ENCODE results near the gene SHCBP1L. TPM values are rescaled to one million over a fixed set of nuclear protein-coding genes. Genes with fewer than 3 reads are reported as not detected.
A peak's percentile ranks its signal among the peaks of the same experiment; 100 is the strongest.

Gene SHCBP1L
- total and polyA plus RNA-seq, 2 donors (not counting 1 experiment from before 2014, with no cell fraction given) = not detected

- no peaks in the 10 kb centered on the region for H4K20me1 ChIP-seq (ENCODE audit: control insufficient read depth, extremely low read depth, insufficient read depth, low read length)
- no peaks in the 10 kb centered on the region for H3K9me3 ChIP-seq (ENCODE audit: control insufficient read depth, insufficient read depth, low read depth, low read length)
- no peaks in the 10 kb centered on the region for H3K36me3 ChIP-seq (ENCODE audit: control insufficient read depth, insufficient read depth, low read length)
- TF ChIP-seq EZH2 (IDR thresholded peaks at IDR 0.05; ENCODE audit: low read length, missing control alignments) = no peak
- TF ChIP-seq, protein P1, sequence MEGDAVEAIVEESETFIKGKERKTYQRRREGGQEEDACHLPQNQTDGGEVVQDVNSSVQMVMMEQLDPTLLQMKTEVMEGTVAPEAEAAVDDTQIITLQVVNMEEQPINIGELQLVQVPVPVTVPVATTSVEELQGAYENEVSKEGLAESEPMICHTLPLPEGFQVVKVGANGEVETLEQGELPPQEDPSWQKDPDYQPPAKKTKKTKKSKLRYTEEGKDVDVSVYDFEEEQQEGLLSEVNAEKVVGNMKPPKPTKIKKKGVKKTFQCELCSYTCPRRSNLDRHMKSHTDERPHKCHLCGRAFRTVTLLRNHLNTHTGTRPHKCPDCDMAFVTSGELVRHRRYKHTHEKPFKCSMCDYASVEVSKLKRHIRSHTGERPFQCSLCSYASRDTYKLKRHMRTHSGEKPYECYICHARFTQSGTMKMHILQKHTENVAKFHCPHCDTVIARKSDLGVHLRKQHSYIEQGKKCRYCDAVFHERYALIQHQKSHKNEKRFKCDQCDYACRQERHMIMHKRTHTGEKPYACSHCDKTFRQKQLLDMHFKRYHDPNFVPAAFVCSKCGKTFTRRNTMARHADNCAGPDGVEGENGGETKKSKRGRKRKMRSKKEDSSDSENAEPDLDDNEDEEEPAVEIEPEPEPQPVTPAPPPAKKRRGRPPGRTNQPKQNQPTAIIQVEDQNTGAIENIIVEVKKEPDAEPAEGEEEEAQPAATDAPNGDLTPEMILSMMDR (conservative IDR thresholded peaks at IDR 0.05 in 1 of 2, IDR thresholded peaks at IDR 0.05 in 1 of 2; ENCODE audit: low read depth in 1 of 2, low read length in 2 of 2) = peak; percentile 85 to 92
- peak overlapping the region; percentile 83 for H3K27ac ChIP-seq (ENCODE audit: insufficient read depth, low read length)
- peak overlapping the region; percentile 32 to 48 (median 46) for H3K4me3 ChIP-seq (replicated peaks in 1 of 4; ENCODE audit: control extremely low read depth in 1 of 4, insufficient read depth in 1 of 4, low read depth in 3 of 4, low read length in 4 of 4)
- H3K27me3 ChIP-seq (ENCODE audit: control insufficient read depth, insufficient read depth, low read length) = no peaks in the 10 kb centered on the region
- H3K79me2 ChIP-seq (ENCODE audit: control insufficient read depth, insufficient read depth, low read length) = no peaks in the 10 kb centered on the region
- peak overlapping the region; percentile 31 for H3K9ac ChIP-seq (ENCODE audit: insufficient read depth, low read length)
- peak overlapping the region; percentile 96 for H2AFZ ChIP-seq (ENCODE audit: low read length)
- DNase-seq (ENCODE audit: low read depth in 2 of 2) = peak; percentile 89 to 92
- H3K4me2 ChIP-seq (ENCODE audit: extremely low read depth, insufficient read depth, low read length) = peak overlapping the region; percentile 97
- H3K4me1 ChIP-seq (ENCODE audit: control insufficient read depth, extremely low read depth, insufficient read depth, low read length) = no peaks in the 10 kb centered on the region
Observed at GRCh38 chr1:182962554-182963115, 9.7 kb upstream of the SHCBP1L start.

DNA sequence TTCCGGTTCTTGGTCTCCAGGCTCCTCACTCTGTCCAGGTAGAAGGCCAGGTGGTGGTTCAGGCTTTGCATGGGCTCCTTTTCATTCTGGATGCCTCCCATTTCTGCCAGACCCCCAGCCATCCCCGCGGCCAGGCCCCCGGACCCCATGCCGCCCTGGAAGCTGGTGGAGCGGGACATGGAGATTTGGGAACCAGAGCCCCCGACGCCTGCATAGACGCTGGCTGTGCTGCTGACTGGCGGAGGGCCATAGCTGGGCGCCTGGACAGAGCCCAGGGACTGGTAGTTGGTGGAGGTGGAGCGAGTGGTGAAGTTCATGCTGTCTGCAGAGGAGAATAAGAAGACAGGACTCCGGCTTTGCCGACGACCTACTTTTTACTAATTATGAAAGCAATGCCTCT is 7.1 kb upstream of the SHCBP1L start:
- no peak for DNase-seq (ENCODE audit: low read depth in 2 of 2)

GRCh38 chr1:182957902-182958395 is 5.0 kb upstream of the SHCBP1L start:
- Histone ChIP-seq H3K4me2 (ENCODE audit: extremely low read depth, insufficient read depth, low read length) (no peak overlapping the region), H3K79me2 (ENCODE audit: control insufficient read depth, insufficient read depth, low read length) (no peaks in the 10 kb centered on the region), H2AFZ (ENCODE audit: low read length) (no peak overlapping the region), H4K20me1 (ENCODE audit: control insufficient read depth, extremely low read depth, insufficient read depth, low read length) (no peaks in the 10 kb centered on the region), H3K9ac (ENCODE audit: insufficient read depth, low read length) (no peak overlapping the region), H3K36me3 (ENCODE audit: control insufficient read depth, insufficient read depth, low read length) (no peaks in the 10 kb centered on the region), H3K4me1 (ENCODE audit: control insufficient read depth, extremely low read depth, insufficient read depth, low read length) (peaks cover 2% of the 10 kb centered on the region), H3K9me3 (ENCODE audit: control insufficient read depth, insufficient read depth, low read depth, low read length) (no peaks in the 10 kb centered on the region), H3K27me3 (ENCODE audit: control insufficient read depth, insufficient read depth, low read length) (no peaks in the 10 kb centered on the region), H3K4me3 (replicated peaks in 1 of 4; ENCODE audit: control extremely low read depth in 1 of 4, insufficient read depth in 1 of 4, low read depth in 3 of 4, low read length in 4 of 4) (no peak overlapping the region), H3K27ac (ENCODE audit: insufficient read depth, low read length) (no peak overlapping the region)
- DNase-seq (ENCODE audit: low read depth in 2 of 2) = no peak
- no peak for TF ChIP-seq EZH2 (IDR thresholded peaks at IDR 0.05; ENCODE audit: low read length, missing control alignments)
- TF ChIP-seq, protein P1 (conservative IDR thresholded peaks at IDR 0.05 in 1 of 2, IDR thresholded peaks at IDR 0.05 in 1 of 2; ENCODE audit: low read depth in 1 of 2, low read length in 2 of 2) = no peak

More for the DNA sequence above, 7.1 kb upstream of the SHCBP1L start:
- Histone ChIP-seq H3K4me1 (ENCODE audit: control insufficient read depth, extremely low read depth, insufficient read depth, low read length) (peaks cover 2% of the 10 kb centered on the region), H4K20me1 (ENCODE audit: control insufficient read depth, extremely low read depth, insufficient read depth, low read length) (no peaks in the 10 kb centered on the region), H3K4me3 (replicated peaks in 1 of 4; ENCODE audit: control extremely low read depth in 1 of 4, insufficient read depth in 1 of 4, low read depth in 3 of 4, low read length in 4 of 4) (no peak overlapping the region), H3K27ac (ENCODE audit: insufficient read depth, low read length) (no peak overlapping the region), H3K27me3 (ENCODE audit: control insufficient read depth, insufficient read depth, low read length) (no peaks in the 10 kb centered on the region), H3K9me3 (ENCODE audit: control insufficient read depth, insufficient read depth, low read depth, low read length) (no peaks in the 10 kb centered on the region), H3K9ac (ENCODE audit: insufficient read depth, low read length) (no peak overlapping the region), H2AFZ (ENCODE audit: low read length) (no peak overlapping the region), H3K4me2 (ENCODE audit: extremely low read depth, insufficient read depth, low read length) (no peak overlapping the region), H3K79me2 (ENCODE audit: control insufficient read depth, insufficient read depth, low read length) (no peaks in the 10 kb centered on the region), H3K36me3 (ENCODE audit: control insufficient read depth, insufficient read depth, low read length) (no peaks in the 10 kb centered on the region)
- TF ChIP-seq EZH2 (IDR thresholded peaks at IDR 0.05; ENCODE audit: low read length, missing control alignments) = no peak
- TF ChIP-seq, protein P1 (conservative IDR thresholded peaks at IDR 0.05 in 1 of 2, IDR thresholded peaks at IDR 0.05 in 1 of 2; ENCODE audit: low read depth in 1 of 2, low read length in 2 of 2) = no peak

Data from fibroblast of lung (primary cell).